T-helper 9 cell (primary cell): ENCODE data around the gene HAUS3.

Experiments used
- DNase-seq: peaks from one replicate; pipeline ENCODE4 v3.0.0-alpha.2; 2020
- total RNA-seq, 2 donors: gene quantifications; one replicate each; lab custom pipeline; 2026; lab: John Stamatoyannopoulos, UW

Gene HAUS3
- total RNA-seq: 11.0 to 13.8 reads per million in 2 donors

GRCh38 chr4:2241410-2242353 lies at the start of gene HAUS3, which contains the start of gene POLN:
TSS of gene HAUS3 (minus strand) at chr4:2242121. CDS start at chr4:2240946, 1,175 bp downstream.
TSS of gene POLN (minus strand) at chr4:2242121. CDS start at chr4:2229231, 12,890 bp downstream.
- peak; percentile 98 for DNase-seq

- peak; percentile 75 for DNase-seq
Observed at GRCh38 chr4:2290974-2291704, 49.2 kb upstream of the HAUS3 start.

- no peak for DNase-seq
Observed at GRCh38 chr4:2290488-2290887, 48.6 kb upstream of the HAUS3 start.

- no peak for DNase-seq
Observed at GRCh38 chr4:2289955-2290333, 48.0 kb upstream of the HAUS3 start.

GRCh38 chr4:2289311-2289954 lies 47.5 kb upstream of the HAUS3 start:
- DNase-seq: no peak

- DNase-seq: no peak
Observed at GRCh38 chr4:2288051-2288541, 46.2 kb upstream of the HAUS3 start.

- no peak for DNase-seq
Observed at GRCh38 chr4:2287594-2287915, 45.6 kb upstream of the HAUS3 start.

GRCh38 chr4:2286904-2287593 lies 45.1 kb upstream of the HAUS3 start:
- DNase-seq: no peak

GRCh38 chr4:2285613-2286381 lies 43.9 kb upstream of the HAUS3 start:
- DNase-seq: no peak

GRCh38 chr4:2284934-2285612 lies 43.2 kb upstream of the HAUS3 start:
- DNase-seq: no peak

GRCh38 chr4:2284161-2284933 lies 42.4 kb upstream of the HAUS3 start:
- DNase-seq: no peak

- DNase-seq: no peak
Observed at GRCh38 chr4:2283199-2283711, 41.3 kb upstream of the HAUS3 start.

- DNase-seq: peak; percentile 78
Observed at GRCh38 chr4:2281575-2282343, 39.8 kb upstream of the HAUS3 start.

GRCh38 chr4:2280531-2281300 lies 38.8 kb upstream of the HAUS3 start:
- DNase-seq: no peak

GRCh38 chr4:2277956-2278355 lies 36.0 kb upstream of the HAUS3 start:
- DNase-seq: no peak

- no peak for DNase-seq
Observed at GRCh38 chr4:2276581-2277325, 34.8 kb upstream of the HAUS3 start.

- no peak for DNase-seq
Observed at GRCh38 chr4:2275546-2276251, 33.8 kb upstream of the HAUS3 start.
